Measurements from ENCODE around the gene PGR.

- no peak for TF ChIP-seq EZH2 (IDR thresholded peaks at IDR 0.05; ENCODE audit: low read depth)
- no peak for TF ChIP-seq CTCF (conservative IDR thresholded peaks at IDR 0.05)
These were observed 119.9 kb downstream of the PGR start for GRCh38 chr11:101009690-101010055.

All from PC-9 (cell line).